ENCODE data around the gene SMYD3.

SMYD3 gene

GRCh38 chr1:246301553-246302250 is 205.4 kb downstream of the SMYD3 start:
- DNase-seq: no peak

- no peak for DNase-seq
These were observed 206.2 kb downstream of the SMYD3 start for GRCh38 chr1:246300626-246301549.

- DNase-seq: no peak
These were observed 209.5 kb downstream of the SMYD3 start for GRCh38 chr1:246297279-246298265.

GRCh38 chr1:246295968-246296367 is 211.1 kb downstream of the SMYD3 start:
- DNase-seq: no peak

- DNase-seq: no peak
These were observed 211.7 kb downstream of the SMYD3 start for GRCh38 chr1:246295340-246295739.

- DNase-seq: no peak
These were observed 212.8 kb downstream of the SMYD3 start for GRCh38 chr1:246294263-246294662.

- DNase-seq: no peak
These were observed 213.5 kb downstream of the SMYD3 start for GRCh38 chr1:246293366-246294121.

- no peak for DNase-seq
These were observed 214.5 kb downstream of the SMYD3 start for GRCh38 chr1:246292571-246292970.

GRCh38 chr1:246291127-246291526 is 216.0 kb downstream of the SMYD3 start:
- DNase-seq: no peak

- DNase-seq: no peak
These were observed 223.2 kb downstream of the SMYD3 start for GRCh38 chr1:246283771-246284410.

- no peak for DNase-seq
These were observed 225.4 kb downstream of the SMYD3 start for GRCh38 chr1:246281639-246282038.

- no peak for DNase-seq
These were observed 225.9 kb downstream of the SMYD3 start for GRCh38 chr1:246281195-246281594.

- no peak for DNase-seq
These were observed 226.5 kb downstream of the SMYD3 start for GRCh38 chr1:246280551-246280950.

- DNase-seq: no peak
These were observed 227.7 kb downstream of the SMYD3 start for GRCh38 chr1:246279402-246279801.

GRCh38 chr1:246278371-246278770 is 228.7 kb downstream of the SMYD3 start:
- no peak for DNase-seq

GRCh38 chr1:246275036-246275435 is 232.0 kb downstream of the SMYD3 start:
- DNase-seq: no peak

- DNase-seq: no peak
These were observed 232.9 kb downstream of the SMYD3 start for GRCh38 chr1:246274186-246274585.

GRCh38 chr1:246271516-246271915 is 235.6 kb downstream of the SMYD3 start:
- no peak for DNase-seq

- no peak for DNase-seq
These were observed 236.8 kb downstream of the SMYD3 start for GRCh38 chr1:246270236-246270635.

GRCh38 chr1:246269466-246269865 is 237.6 kb downstream of the SMYD3 start:
- DNase-seq: no peak

GRCh38 chr1:246267896-246268295 is 239.2 kb downstream of the SMYD3 start:
- DNase-seq: no peak

GRCh38 chr1:246267426-246267825 is 239.7 kb downstream of the SMYD3 start:
- DNase-seq: no peak

Measured in stimulated activated CD8-positive, alpha-beta memory T cell treated with anti-CD3 and anti-CD28 coated beads, Interleukin-4, amount 100 ng/mL, for 48 hours (primary cell).